ENCODE results near the gene BBC3. TPM values are rescaled to one million over a fixed set of nuclear protein-coding genes. Genes with fewer than 3 reads are reported as not detected.
"Not testable (repeated sequence)": the region's sequence is repeated elsewhere in the genome, so short reads cannot be mapped to it uniquely, and the experiment has no call there.

BBC3 gene
- total RNA-seq, 6 experiments from 2014 or later = 1.8 to 8.0 (median 3.1) TPM

GRCh38 chr19:47253970-47254369 is 23.0 kb upstream of the BBC3 start:
- no peak for DNase-seq
- intact Hi-C loops (cut with DNase I) = no loop called here
- peaks cover 0 to 14% (median 11%) of the 10 kb centered on the region in 4 donors for H3K4me1 ChIP-seq
- TF ChIP-seq CTCF (IDR thresholded peaks at IDR 0.05) = no peak
- TF ChIP-seq POLR2A (IDR thresholded peaks at IDR 0.05) = no peak
- no peaks in the 10 kb centered on the region for H3K27me3 ChIP-seq
- H3K9me3 ChIP-seq = no peaks in the 10 kb centered on the region
- H3K4me3 ChIP-seq = no peak overlapping the region
- peaks cover 0 to 8% (median 3%) of the 10 kb centered on the region in 4 donors for H3K36me3 ChIP-seq
- H3K27ac ChIP-seq = no peak overlapping the region
- 91% methylated on average over 4 of the region's 5 CpGs for WGBS (ENCODE audit: insufficient coverage, low coverage, low lambda C conversion rate, missing lambda C conversion rate)
- no peak for ATAC-seq

GRCh38 chr19:47253467-47253881 is 22.5 kb upstream of the BBC3 start:
- no peak for TF ChIP-seq CTCF (IDR thresholded peaks at IDR 0.05)
- no peak for TF ChIP-seq POLR2A (IDR thresholded peaks at IDR 0.05)
- 81% methylated on average over 3 of the region's 3 CpGs for WGBS (ENCODE audit: insufficient coverage, low coverage, low lambda C conversion rate, missing lambda C conversion rate)

GRCh38 chr19:47253016-47253415 is 22.0 kb upstream of the BBC3 start:
- H3K4me1 ChIP-seq; ATAC-seq; intact Hi-C loops (cut with DNase I); H3K36me3 ChIP-seq; H3K27ac ChIP-seq; DNase-seq; H3K9me3 ChIP-seq; H3K27me3 ChIP-seq; H3K4me3 ChIP-seq: not testable (repeated sequence)
- WGBS (ENCODE audit: insufficient coverage, low coverage, low lambda C conversion rate, missing lambda C conversion rate) = 85% methylated on average over 8 of the region's 8 CpGs

More at GRCh38 chr19:47253467-47253881, 22.5 kb upstream of the BBC3 start:
- H3K4me1 ChIP-seq = peaks cover 0 to 10% (median 6%) of the 10 kb centered on the region in 4 donors
- no peaks in the 10 kb centered on the region for H3K9me3 ChIP-seq
- H3K4me3 ChIP-seq = no peak overlapping the region
- no peak for DNase-seq
- peaks cover 0 to 3% (median under 1%) of the 10 kb centered on the region in 4 donors for H3K36me3 ChIP-seq
- intact Hi-C loops (cut with DNase I) = no loop called here
- no peaks in the 10 kb centered on the region for H3K27me3 ChIP-seq
- no peak overlapping the region for H3K27ac ChIP-seq
- ATAC-seq = no peak

GRCh38 chr19:47247308-47247990 is 16.4 kb upstream of the BBC3 start:
- TF ChIP-seq CTCF (IDR thresholded peaks at IDR 0.05) (peak; percentile 81 to 96 (median 89)), POLR2A (IDR thresholded peaks at IDR 0.05) (no peak)
- ATAC-seq (peak; percentile 24 to 56 (median 33)), DNase-seq (peak; percentile 77 to 79 (median 78))
- Histone ChIP-seq H3K27me3 (no peaks in the 10 kb centered on the region), H3K4me1 (peaks cover 0 to 12% (median 0%) of the 10 kb centered on the region in 4 donors), H3K36me3 (no peaks in the 10 kb centered on the region), H3K27ac (no peak overlapping the region), H3K4me3 (no peak overlapping the region), H3K9me3 (no peaks in the 10 kb centered on the region)
- intact Hi-C loops (cut with DNase I) = loop anchor here (5.0 to 10.0 kb wide), 3 partner anchors 40 to 103 kb away; no protein-coding TSS in a partner anchor
- WGBS (ENCODE audit: insufficient coverage, low coverage, low lambda C conversion rate, missing lambda C conversion rate) = 10% methylated on average over 20 of the region's 25 CpGs

All from right lobe of liver (tissue), 6 donors.